Mesodermal cell (in vitro differentiated cells): ENCODE results near the gene MED1.
A peak's percentile ranks its signal among the peaks of the same experiment; 100 is the strongest.
"Not testable (repeated sequence)": the region's sequence is repeated elsewhere in the genome, so short reads cannot be mapped to it uniquely, and the experiment has no call there.

Experiments
- H3K27ac ChIP-seq: 2 replicates; pipeline ENCODE4 v1.7.0; 2013; ENCODE audit warnings: mild to moderate bottlenecking, low read depth, low read length, moderate library complexity; ENCODE audit not compliant: severe bottlenecking
- H3K36me3 ChIP-seq: 2 replicates; pipeline ENCODE4 v1.7.1; 2013; ENCODE audit warnings: mild to moderate bottlenecking, low read length, moderate library complexity; ENCODE audit not compliant: control insufficient read depth, insufficient read depth
- H3K4me1 ChIP-seq: one replicate; pipeline ENCODE4 v1.7.1; 2013; ENCODE audit warnings: mild to moderate bottlenecking, low read length; ENCODE audit not compliant: insufficient read depth, control insufficient read depth, poor library complexity, severe bottlenecking
- H3K4me3 ChIP-seq: 2 replicates; pipeline ENCODE4 v1.7.0; 2013; ENCODE audit warnings: low read length, control low read depth, mild to moderate bottlenecking; ENCODE audit not compliant: insufficient read depth, poor library complexity, severe bottlenecking; ENCODE audit errors: extremely low read depth
- H3K9me3 ChIP-seq: 2 replicates; pipeline ENCODE4 v1.7.1; 2013; ENCODE audit warnings: mild to moderate bottlenecking, low read length, moderate library complexity; ENCODE audit not compliant: control insufficient read depth
- WGBS, 2 experiments: methylation state at CpG; one replicate each; pipeline ENCODE4 v1.1.5; 2013; ENCODE audit warnings: missing lambda C conversion rate in 2 of 2; ENCODE audit not compliant: insufficient coverage in 2 of 2; 5-methylcytosine and 5-hydroxymethylcytosine counted together

The MED1 gene

GRCh38 chr17:39464639-39465181 is 13.6 kb upstream of the MED1 start:
- Histone ChIP-seq H3K36me3 (peaks cover 16% of the 10 kb centered on the region), H3K4me3 (peak overlapping the region; percentile 82)
- not testable (repeated sequence) for H3K9me3 ChIP-seq, H3K27ac ChIP-seq, H3K4me1 ChIP-seq
- 82 to 99% methylated on average over 7 to 11 of the region's 11 CpGs for WGBS, 2 experiments

DNA sequence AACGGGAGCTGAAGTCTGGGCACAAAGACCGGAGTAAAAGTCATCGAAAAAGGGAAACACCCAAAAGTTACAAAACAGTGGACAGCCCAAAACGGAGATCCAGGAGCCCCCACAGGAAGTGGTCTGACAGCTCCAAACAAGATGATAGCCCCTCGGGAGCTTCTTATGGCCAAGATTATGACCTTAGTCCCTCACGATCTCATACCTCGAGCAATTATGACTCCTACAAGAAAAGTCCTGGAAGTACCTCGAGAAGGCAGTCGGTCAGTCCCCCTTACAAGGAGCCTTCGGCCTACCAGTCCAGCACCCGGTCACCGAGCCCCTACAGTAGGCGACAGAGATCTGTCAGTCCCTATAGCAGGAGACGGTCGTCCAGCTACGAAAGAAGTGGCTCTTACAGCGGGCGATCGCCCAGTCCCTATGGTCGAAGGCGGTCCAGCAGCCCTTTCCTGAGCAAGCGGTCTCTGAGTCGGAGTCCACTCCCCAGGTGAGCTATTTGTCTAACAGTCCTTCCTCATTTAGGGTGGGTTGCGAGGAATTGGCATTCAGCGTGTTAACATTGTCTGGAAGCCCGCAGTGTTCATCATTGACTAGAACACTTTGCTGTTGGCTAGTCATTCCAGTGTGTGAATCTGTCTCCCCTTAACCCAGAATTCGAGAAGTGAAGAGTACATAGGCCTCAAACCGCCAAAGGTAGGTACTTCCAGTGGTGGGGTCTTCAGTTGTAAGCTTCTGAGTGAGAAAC is 11.7 kb upstream of the MED1 start:
- Histone ChIP-seq H3K9me3 (no peaks in the 10 kb centered on the region), H3K4me1 (peaks cover 3% of the 10 kb centered on the region), H3K27ac (no peak overlapping the region), H3K36me3 (peaks cover 9% of the 10 kb centered on the region), H3K4me3 (peak overlapping the region; percentile 82)
- WGBS, 2 experiments: 6 to 7% methylated on average over 25 to 28 of the region's 28 CpGs

DNA sequence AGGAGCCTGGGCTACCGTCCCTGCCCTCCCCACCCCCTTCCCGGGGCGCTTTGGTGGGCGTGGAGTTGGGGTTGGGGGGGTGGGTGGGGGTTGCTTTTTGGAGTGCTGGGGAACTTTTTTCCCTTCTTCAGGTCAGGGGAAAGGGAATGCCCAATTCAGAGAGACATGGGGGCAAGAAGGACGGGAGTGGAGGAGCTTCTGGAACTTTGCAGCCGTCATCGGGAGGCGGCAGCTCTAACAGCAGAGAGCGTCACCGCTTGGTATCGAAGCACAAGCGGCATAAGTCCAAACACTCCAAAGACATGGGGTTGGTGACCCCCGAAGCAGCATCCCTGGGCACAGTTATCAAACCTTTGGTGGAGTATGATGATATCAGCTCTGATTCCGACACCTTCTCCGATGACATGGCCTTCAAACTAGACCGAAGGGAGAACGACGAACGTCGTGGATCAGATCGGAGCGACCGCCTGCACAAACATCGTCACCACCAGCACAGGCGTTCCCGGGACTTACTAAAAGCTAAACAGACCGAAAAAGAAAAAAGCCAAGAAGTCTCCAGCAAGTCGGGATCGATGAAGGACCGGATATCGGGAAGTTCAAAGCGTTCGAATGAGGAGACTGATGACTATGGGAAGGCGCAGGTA is 11.0 kb upstream of the MED1 start:
- Histone ChIP-seq H3K4me1 (peaks cover 3% of the 10 kb centered on the region), H3K36me3 (peaks cover 5% of the 10 kb centered on the region), H3K9me3 (no peaks in the 10 kb centered on the region), H3K27ac (peak overlapping the region; percentile 98), H3K4me3 (peak overlapping the region; percentile 82)
- WGBS, 2 experiments: 1% methylated on average over 18 to 29 of the region's 34 CpGs

- 1% methylated on average over 27 to 31 of the region's 51 CpGs for WGBS, 2 experiments
- Histone ChIP-seq H3K4me3 (peak within 1 kb of the TSS; percentile 82), H3K9me3 (no peaks in the 10 kb centered on the region), H3K4me1 (peaks cover 3% of the 10 kb centered on the region), H3K27ac (peak within 1 kb of the TSS; percentile 98), H3K36me3 (peaks cover 4% of the 10 kb centered on the region)
These were observed 10.3 kb upstream of the MED1 start, which contains the start of gene CDK12 for GRCh38 chr17:39461113-39461925. Gene CDK12, plus strand, starts transcription at chr17:39461486. Its CDS starts 586 bp downstream, at chr17:39462072.

DNA sequence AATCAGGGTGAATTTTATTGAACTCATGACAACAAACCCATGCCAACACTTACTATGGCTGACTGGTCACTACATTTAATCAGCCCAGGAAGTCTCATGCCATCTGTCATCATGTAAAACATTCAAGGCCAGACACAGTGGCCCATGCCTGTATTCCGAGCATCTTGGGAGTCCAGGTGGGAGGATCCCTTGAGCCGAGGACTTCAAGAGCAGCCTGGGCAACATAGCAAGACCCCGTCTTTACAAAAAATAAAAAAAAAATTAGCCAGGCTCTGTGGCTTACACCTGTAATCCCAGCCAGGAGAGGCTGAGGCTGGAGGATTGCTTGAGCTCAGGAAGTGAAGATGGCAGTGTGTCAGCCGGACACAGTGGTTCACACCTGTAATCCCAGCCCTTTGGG is 4.9 kb upstream of the MED1 start:
- no peaks in the 10 kb centered on the region for H3K9me3 ChIP-seq
- no peaks in the 10 kb centered on the region for H3K36me3 ChIP-seq
- H3K4me1 ChIP-seq: no peaks in the 10 kb centered on the region
- no peak overlapping the region for H3K4me3 ChIP-seq
- 77 to 92% methylated on average over 3 to 4 of the region's 4 CpGs for WGBS, 2 experiments
- no peak overlapping the region for H3K27ac ChIP-seq

- 92 to 97% methylated on average over 13 of the region's 13 CpGs for WGBS, 2 experiments
These were observed 1.0 kb downstream of the MED1 start for GRCh38 chr17:39450051-39450450.

GRCh38 chr17:39447561-39447960 is 3.5 kb downstream of the MED1 start:
- no peak overlapping the region for H3K27ac ChIP-seq
- WGBS, 2 experiments: 96 to 100% methylated on average over 3 of the region's 5 CpGs
- H3K4me3 ChIP-seq: no peak overlapping the region
- no peaks in the 10 kb centered on the region for H3K9me3 ChIP-seq
- H3K4me1 ChIP-seq: peaks cover 5% of the 10 kb centered on the region
- H3K36me3 ChIP-seq: peaks cover 61% of the 10 kb centered on the region

More at GRCh38 chr17:39450051-39450450, 1.0 kb downstream of the MED1 start:
- Histone ChIP-seq H3K9me3 (no peaks in the 10 kb centered on the region), H3K36me3 (peaks cover 41% of the 10 kb centered on the region), H3K4me1 (peaks cover 5% of the 10 kb centered on the region), H3K4me3 (peak overlapping the region; percentile 86), H3K27ac (peak overlapping the region; percentile 90)

DNA sequence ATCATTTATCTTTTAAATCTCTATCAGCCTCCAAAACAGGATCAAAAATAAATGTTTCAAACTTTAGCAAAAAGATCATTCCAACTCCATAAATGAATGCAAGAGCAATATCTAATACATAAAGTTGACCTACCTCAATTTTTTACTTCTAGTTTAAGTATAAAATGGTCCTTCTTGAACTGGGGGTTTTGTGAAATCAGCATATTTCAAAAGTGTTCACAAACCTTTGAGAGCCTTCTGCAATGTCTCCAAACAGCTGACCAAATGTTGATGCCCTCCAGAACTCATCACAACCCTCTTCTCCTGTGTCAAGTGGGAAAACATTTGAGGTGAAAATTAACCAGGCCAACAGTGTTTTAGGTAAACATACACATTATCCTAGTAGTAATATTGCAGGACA is 7.7 kb downstream of the MED1 start:
- Histone ChIP-seq H3K36me3 (peaks cover 91% of the 10 kb centered on the region), H3K9me3 (no peaks in the 10 kb centered on the region), H3K27ac (no peak overlapping the region), H3K4me1 (no peaks in the 10 kb centered on the region), H3K4me3 (no peak overlapping the region)

GRCh38 chr17:39439868-39440267 is 11.2 kb downstream of the MED1 start:
- H3K27ac ChIP-seq, H3K4me1 ChIP-seq, H3K9me3 ChIP-seq, H3K4me3 ChIP-seq: not testable (repeated sequence)
- peaks cover 90% of the 10 kb centered on the region for H3K36me3 ChIP-seq
- WGBS, 2 experiments: 95 to 100% methylated on average over 2 of the region's 2 CpGs

DNA sequence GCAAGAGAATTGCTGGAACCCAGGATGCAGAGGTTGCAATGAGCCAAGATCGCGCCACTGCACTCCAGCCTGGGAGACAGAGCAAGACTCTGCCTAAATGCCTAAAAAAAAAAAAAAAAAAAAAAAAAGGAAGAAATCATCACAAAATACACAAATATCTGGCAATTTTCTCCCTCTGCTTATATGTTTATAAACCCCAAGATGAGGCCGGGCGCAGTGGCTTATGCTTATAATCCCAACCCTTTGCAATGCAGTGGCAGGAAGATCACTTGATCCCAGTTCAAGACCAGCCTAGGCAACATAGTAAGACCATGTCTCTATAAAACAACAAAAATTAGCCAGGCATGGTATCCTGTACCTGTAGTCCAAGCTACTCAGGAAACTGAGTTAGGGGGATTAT is 21.5 kb downstream of the MED1 start:
- Histone ChIP-seq H3K27ac (no peak overlapping the region), H3K9me3 (no peaks in the 10 kb centered on the region), H3K36me3 (peaks cover 95% of the 10 kb centered on the region), H3K4me1 (no peaks in the 10 kb centered on the region), H3K4me3 (no peak overlapping the region)
- 93 to 97% methylated on average over 2 to 4 of the region's 4 CpGs for WGBS, 2 experiments
